ENCODE measurements around the gene LIMS2.
A peak's percentile ranks its signal among the peaks of the same experiment; 100 is the strongest.

LIMS2 gene

GRCh38 chr2:127641846-127642507, 33.4 kb downstream of the LIMS2 start:
- DNase-seq (ENCODE audit: low spot score), result no peak
- no peak for TF ChIP-seq CTCF (IDR thresholded peaks at IDR 0.05; ENCODE audit: extremely low read depth, missing control alignments)

GRCh38 chr2:127641133-127641532, 34.2 kb downstream of the LIMS2 start:
- TF ChIP-seq CTCF (IDR thresholded peaks at IDR 0.05; ENCODE audit: extremely low read depth, missing control alignments), result no peak
- no peak for DNase-seq (ENCODE audit: low spot score)

GRCh38 chr2:127640082-127641072, 35.0 kb downstream of the LIMS2 start:
- peak; percentile 76 for DNase-seq (ENCODE audit: low spot score)

GRCh38 chr2:127639111-127639474, 36.2 kb downstream of the LIMS2 start:
- TF ChIP-seq CTCF (IDR thresholded peaks at IDR 0.05; ENCODE audit: extremely low read depth, missing control alignments), result no peak
- no peak for DNase-seq (ENCODE audit: low spot score)

More at GRCh38 chr2:127640082-127641072, 35.0 kb downstream of the LIMS2 start:
- no peak for TF ChIP-seq CTCF (IDR thresholded peaks at IDR 0.05; ENCODE audit: extremely low read depth, missing control alignments)

- no peak for DNase-seq (ENCODE audit: low spot score)
- no peak for TF ChIP-seq CTCF (IDR thresholded peaks at IDR 0.05; ENCODE audit: extremely low read depth, missing control alignments)
Observed at GRCh38 chr2:127638361-127639110, 36.8 kb downstream of the LIMS2 start.

- no peak for TF ChIP-seq CTCF (IDR thresholded peaks at IDR 0.05; ENCODE audit: extremely low read depth, missing control alignments)
- no peak for DNase-seq (ENCODE audit: low spot score)
Observed at GRCh38 chr2:127637725-127638252, 37.5 kb downstream of the LIMS2 start.
